AG20443 (cell line): ENCODE data around the gene USF3.
A peak's percentile ranks its signal among the peaks of the same experiment; 100 is the strongest.

Experiments used
- DNase-seq: peaks from one replicate; pipeline ENCODE4 v3.0.0; 2012; ENCODE audit warnings: low spot score, mixed read lengths

Gene USF3

GRCh38 chr3:113698213-113698742, 1.8 kb upstream of the USF3 start:
- DNase-seq = no peak

GRCh38 chr3:113697500-113698090, 1.2 kb upstream of the USF3 start:
- DNase-seq = no peak

GRCh38 chr3:113696658-113697499, 437 bp upstream of the USF3 start:
- DNase-seq = peak; percentile 99

GRCh38 chr3:113695431-113695785, 1.0 kb downstream of the USF3 start:
- no peak for DNase-seq

GRCh38 chr3:113690482-113690881, 6.0 kb downstream of the USF3 start:
- DNase-seq = no peak

GRCh38 chr3:113685956-113686721, 10.3 kb downstream of the USF3 start:
- DNase-seq = peak; percentile 41

- DNase-seq = no peak
Measured at GRCh38 chr3:113685124-113685523, 11.3 kb downstream of the USF3 start.

- no peak for DNase-seq
Measured at GRCh38 chr3:113684271-113684819, 12.1 kb downstream of the USF3 start.

- DNase-seq = no peak
Measured at GRCh38 chr3:113678773-113679172, 17.7 kb downstream of the USF3 start.

GRCh38 chr3:113677737-113678136, 18.7 kb downstream of the USF3 start:
- no peak for DNase-seq

GRCh38 chr3:113676261-113676660, 20.2 kb downstream of the USF3 start:
- DNase-seq = no peak

GRCh38 chr3:113673593-113673992, 22.8 kb downstream of the USF3 start:
- DNase-seq = no peak

- peak; percentile 46 for DNase-seq
Measured at GRCh38 chr3:113668015-113668414, 28.4 kb downstream of the USF3 start.

GRCh38 chr3:113664523-113665094, 31.8 kb downstream of the USF3 start:
- DNase-seq = no peak

GRCh38 chr3:113663761-113664160, 32.7 kb downstream of the USF3 start:
- DNase-seq = no peak

GRCh38 chr3:113663324-113663750, 33.1 kb downstream of the USF3 start:
- DNase-seq = no peak

GRCh38 chr3:113662824-113663223, 33.6 kb downstream of the USF3 start:
- no peak for DNase-seq

GRCh38 chr3:113660896-113661295, 35.5 kb downstream of the USF3 start:
- no peak for DNase-seq

GRCh38 chr3:113660458-113660857, 36.0 kb downstream of the USF3 start:
- DNase-seq = no peak

GRCh38 chr3:113659996-113660395, 36.4 kb downstream of the USF3 start:
- DNase-seq = no peak

GRCh38 chr3:113659101-113659541, 37.3 kb downstream of the USF3 start:
- DNase-seq = no peak

GRCh38 chr3:113658107-113658506, 38.3 kb downstream of the USF3 start:
- DNase-seq = no peak
